ENCODE measurements around the gene MAPK8IP3. TPM values are rescaled to one million over a fixed set of nuclear protein-coding genes. Genes with fewer than 3 reads are reported as not detected.

MAPK8IP3 gene
- polyA plus RNA-seq, 1 experiment: 22.5 TPM

GRCh38 chr16:1727651-1728624, 21.9 kb downstream of the MAPK8IP3 start:
- ChIA-PET POLR2A (no interaction called here), CTCF (interaction anchor here (0.7 kb wide), 1 partner anchor 22 kb away, joined by 3 read pairs; the partner anchor contains the start of gene MAPK8IP3)
- no peak for DNase-seq (ENCODE audit: low read depth)
- H3K27me3 ChIP-seq (ENCODE audit: control insufficient read depth, insufficient read depth, low read length): no peaks in the 10 kb centered on the region
- no peak for TF ChIP-seq CTCF (IDR thresholded peaks at IDR 0.05; ENCODE audit: insufficient read depth, low read depth, low read length)
- H3K36me3 ChIP-seq (ENCODE audit: control insufficient read depth, insufficient read depth, low read length): peaks cover 29% of the 10 kb centered on the region
- no peak overlapping the region for H3K4me3 ChIP-seq (ENCODE audit: low read depth, low read length)

DNA sequence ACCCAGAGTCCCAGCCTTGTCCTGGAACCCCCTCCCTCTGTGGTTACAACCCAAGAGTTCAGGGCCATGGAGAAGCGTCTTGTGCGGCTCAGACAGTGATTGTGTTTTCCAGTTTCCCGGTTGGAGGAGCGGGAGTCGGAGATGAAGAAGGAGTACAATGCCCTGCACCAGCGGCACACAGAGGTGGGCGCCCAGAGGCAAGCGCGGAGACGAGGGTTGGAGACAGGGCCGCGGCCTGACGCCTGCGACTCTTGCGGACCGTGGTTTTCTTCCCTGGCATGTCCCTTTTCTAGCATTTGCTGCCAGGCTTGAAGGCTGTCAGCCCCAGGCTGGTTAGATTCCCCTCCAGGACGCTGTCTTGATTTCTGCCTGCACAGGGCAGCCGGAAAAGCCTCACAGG, 23.0 kb downstream of the MAPK8IP3 start:
- no peak for DNase-seq (ENCODE audit: low read depth)
- CTCF ChIA-PET: no interaction called here
- POLR2A ChIA-PET: no interaction called here

GRCh38 chr16:1729445-1729844, 23.4 kb downstream of the MAPK8IP3 start:
- H3K27me3 ChIP-seq (ENCODE audit: control insufficient read depth, insufficient read depth, low read length): no peaks in the 10 kb centered on the region
- POLR2A ChIA-PET: no interaction called here
- no peak overlapping the region for H3K4me3 ChIP-seq (ENCODE audit: low read depth, low read length)
- CTCF ChIA-PET: no interaction called here
- DNase-seq (ENCODE audit: low read depth): no peak
- TF ChIP-seq CTCF (IDR thresholded peaks at IDR 0.05; ENCODE audit: insufficient read depth, low read depth, low read length): no peak
- H3K36me3 ChIP-seq (ENCODE audit: control insufficient read depth, insufficient read depth, low read length): peaks cover 43% of the 10 kb centered on the region

More for the DNA sequence above, 23.0 kb downstream of the MAPK8IP3 start:
- no peaks in the 10 kb centered on the region for H3K27me3 ChIP-seq (ENCODE audit: control insufficient read depth, insufficient read depth, low read length)
- no peak for TF ChIP-seq CTCF (IDR thresholded peaks at IDR 0.05; ENCODE audit: insufficient read depth, low read depth, low read length)
- H3K4me3 ChIP-seq (ENCODE audit: low read depth, low read length): no peak overlapping the region
- H3K36me3 ChIP-seq (ENCODE audit: control insufficient read depth, insufficient read depth, low read length): peaks cover 39% of the 10 kb centered on the region

DNA sequence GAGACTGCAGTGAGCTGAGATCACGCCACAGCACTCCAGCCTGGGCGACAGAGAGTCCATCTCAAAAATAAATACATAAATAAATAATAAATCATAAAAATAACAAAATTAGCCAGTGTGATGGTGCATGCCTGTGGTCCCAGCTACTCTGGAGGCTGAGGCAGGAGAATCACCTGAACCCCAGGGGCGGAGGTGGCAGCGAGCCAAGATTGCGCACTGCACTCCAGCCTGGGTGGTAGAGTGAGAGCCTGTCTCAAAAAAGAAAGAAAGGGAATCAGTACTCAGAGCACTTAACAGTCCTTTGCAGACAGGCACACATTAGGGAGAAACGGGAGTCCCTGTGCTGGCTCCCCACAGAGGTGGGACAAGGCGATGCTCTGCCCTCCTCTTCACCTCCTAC, 25.1 kb downstream of the MAPK8IP3 start:
- Histone ChIP-seq H3K36me3 (ENCODE audit: control insufficient read depth, insufficient read depth, low read length) (peaks cover 43% of the 10 kb centered on the region), H3K27me3 (ENCODE audit: control insufficient read depth, insufficient read depth, low read length) (no peaks in the 10 kb centered on the region), H3K4me3 (ENCODE audit: low read depth, low read length) (no peak overlapping the region)
- POLR2A ChIA-PET: no interaction called here
- no peak for TF ChIP-seq CTCF (IDR thresholded peaks at IDR 0.05; ENCODE audit: insufficient read depth, low read depth, low read length)
- no peak for DNase-seq (ENCODE audit: low read depth)
- CTCF ChIA-PET: no interaction called here

DNA sequence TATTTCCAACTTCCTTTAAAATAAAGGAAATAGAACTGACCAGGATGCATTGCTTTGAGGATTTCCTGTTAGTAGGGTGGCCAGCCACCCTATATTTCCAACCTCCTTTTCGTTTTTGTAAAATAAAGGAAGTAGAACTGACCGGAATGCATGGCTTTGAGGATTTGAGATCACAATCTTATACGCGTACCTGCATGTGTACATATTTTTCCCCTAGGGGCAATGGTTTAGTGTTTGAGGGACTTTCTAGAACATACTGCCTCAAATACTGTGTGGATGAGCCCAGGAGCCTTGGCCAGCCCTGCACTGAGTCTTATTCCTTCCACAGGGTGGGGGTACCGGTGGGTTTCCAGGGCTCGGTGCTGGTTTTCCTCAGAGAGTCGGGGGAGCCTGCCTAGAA, 25.6 kb downstream of the MAPK8IP3 start:
- no peak for DNase-seq (ENCODE audit: low read depth)

More for the DNA sequence above, 25.6 kb downstream of the MAPK8IP3 start:
- Histone ChIP-seq H3K36me3 (ENCODE audit: control insufficient read depth, insufficient read depth, low read length) (peaks cover 41% of the 10 kb centered on the region), H3K4me3 (ENCODE audit: low read depth, low read length) (no peak overlapping the region), H3K27me3 (ENCODE audit: control insufficient read depth, insufficient read depth, low read length) (no peaks in the 10 kb centered on the region)
- ChIA-PET CTCF (no interaction called here), POLR2A (no interaction called here)
- TF ChIP-seq CTCF (IDR thresholded peaks at IDR 0.05; ENCODE audit: insufficient read depth, low read depth, low read length): no peak
